HEK293 (cell line): ENCODE data around the gene ZFP57.

ENCODE experiments used
- CTCF ChIP-seq: fragments of 450-650 bp; formaldehyde crosslinking; IDR thresholded peaks from 2 replicates; pipeline ENCODE4 v1.5.1; 2016; ENCODE audit warnings: missing biosample characterization, missing genetic modification characterization
- ELK4 ChIP-seq: IDR thresholded peaks from 2 replicates; pipeline ENCODE4 v1.6.1; 2011; ENCODE audit warnings: mild to moderate bottlenecking, low read depth, low read length, borderline replicate concordance
- HOXC10 ChIP-seq: sonication (generic); formaldehyde crosslinking; IDR thresholded peaks from 2 replicates; pipeline ENCODE4 v1.8.1; 2023; ENCODE audit warnings: mild to moderate bottlenecking, missing genetic modification reagents
- MEIS1 ChIP-seq: sonication (generic); formaldehyde crosslinking; IDR thresholded peaks from 2 replicates; pipeline ENCODE4 v1.8.1; 2022; ENCODE audit warnings: missing genetic modification reagents, mild to moderate bottlenecking, borderline replicate concordance
- ZNF114 ChIP-seq: fragments of 450-650 bp; formaldehyde crosslinking; IDR thresholded peaks from 2 replicates; pipeline ENCODE4 v1.5.0; 2017; ENCODE audit warnings: missing biosample characterization, missing genetic modification characterization
- ZNF169 ChIP-seq: fragments of 450-650 bp; formaldehyde crosslinking; IDR thresholded peaks from 2 replicates; pipeline ENCODE4 v1.5.1; 2016; ENCODE audit warnings: missing biosample characterization, missing genetic modification characterization
- ZNF292 ChIP-seq: fragments of 450-650 bp; formaldehyde crosslinking; IDR thresholded peaks from 2 replicates; pipeline ENCODE4 v1.5.1; 2016; ENCODE audit warnings: low read depth, missing biosample characterization, missing genetic modification characterization, borderline replicate concordance
- ZNF302 ChIP-seq: fragments of 450-650 bp; formaldehyde crosslinking; IDR thresholded peaks from 2 replicates; pipeline ENCODE4 v1.5.1; 2016; ENCODE audit warnings: missing biosample characterization, missing genetic modification characterization, low read depth
- ZNF548 ChIP-seq: fragments of 450-650 bp; formaldehyde crosslinking; IDR thresholded peaks from 2 replicates; pipeline ENCODE4 v1.5.1; 2016; ENCODE audit warnings: missing biosample characterization, missing genetic modification characterization
- TF ChIP-seq, protein P1 (sequence below): fragments of 450-650 bp; formaldehyde crosslinking; optimal IDR thresholded peaks from 2 replicates; pipeline ENCODE3; 2016; ENCODE audit warnings: missing biosample characterization, mild to moderate bottlenecking, missing genetic modification characterization

DNA sequence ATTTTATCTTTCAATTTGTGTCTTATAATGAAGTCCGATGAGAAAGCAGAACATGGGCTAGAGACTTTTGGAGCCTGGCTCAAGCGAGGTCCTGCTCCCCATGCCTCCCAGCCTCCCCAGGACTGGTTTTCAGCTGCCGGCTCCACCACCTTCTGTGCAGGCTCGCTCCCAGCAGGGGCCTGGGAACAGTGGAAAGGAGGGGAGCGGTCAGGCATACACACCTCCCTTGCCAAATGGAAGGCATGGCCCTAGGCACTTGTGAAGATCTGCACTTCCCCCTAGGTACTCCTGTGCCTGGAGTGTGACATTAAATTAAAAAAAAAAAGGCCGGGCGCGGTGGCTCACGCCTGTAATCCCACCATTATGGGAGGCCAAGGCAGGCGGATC, 28.8 kb downstream of the ZFP57 start:
- TF ChIP-seq HOXC10 (CRISPR knock-in tag) (no peak), CTCF (tag by site-specific recombination) (no peak), ZNF292 (no peak), ZNF114 (no peak), ELK4 (no peak), MEIS1 (CRISPR knock-in tag) (no peak), ZNF302 (tag by site-specific recombination) (no peak), ZNF548 (tag by site-specific recombination) (no peak), ZNF169 (no peak)
- TF ChIP-seq, protein P1, sequence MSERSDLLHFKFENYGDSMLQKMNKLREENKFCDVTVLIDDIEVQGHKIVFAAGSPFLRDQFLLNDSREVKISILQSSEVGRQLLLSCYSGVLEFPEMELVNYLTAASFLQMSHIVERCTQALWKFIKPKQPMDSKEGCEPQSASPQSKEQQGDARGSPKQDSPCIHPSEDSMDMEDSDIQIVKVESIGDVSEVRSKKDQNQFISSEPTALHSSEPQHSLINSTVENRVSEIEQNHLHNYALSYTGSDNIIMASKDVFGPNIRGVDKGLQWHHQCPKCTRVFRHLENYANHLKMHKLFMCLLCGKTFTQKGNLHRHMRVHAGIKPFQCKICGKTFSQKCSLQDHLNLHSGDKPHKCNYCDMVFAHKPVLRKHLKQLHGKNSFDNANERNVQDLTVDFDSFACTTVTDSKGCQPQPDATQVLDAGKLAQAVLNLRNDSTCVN = no peak
